ENCODE results near the gene NBEAL1. TPM values are rescaled to one million over a fixed set of nuclear protein-coding genes. Genes with fewer than 3 reads are reported as not detected.

Gene NBEAL1
- 6.7 and 12.4 TPM in 2 replicates for total RNA-seq

DNA sequence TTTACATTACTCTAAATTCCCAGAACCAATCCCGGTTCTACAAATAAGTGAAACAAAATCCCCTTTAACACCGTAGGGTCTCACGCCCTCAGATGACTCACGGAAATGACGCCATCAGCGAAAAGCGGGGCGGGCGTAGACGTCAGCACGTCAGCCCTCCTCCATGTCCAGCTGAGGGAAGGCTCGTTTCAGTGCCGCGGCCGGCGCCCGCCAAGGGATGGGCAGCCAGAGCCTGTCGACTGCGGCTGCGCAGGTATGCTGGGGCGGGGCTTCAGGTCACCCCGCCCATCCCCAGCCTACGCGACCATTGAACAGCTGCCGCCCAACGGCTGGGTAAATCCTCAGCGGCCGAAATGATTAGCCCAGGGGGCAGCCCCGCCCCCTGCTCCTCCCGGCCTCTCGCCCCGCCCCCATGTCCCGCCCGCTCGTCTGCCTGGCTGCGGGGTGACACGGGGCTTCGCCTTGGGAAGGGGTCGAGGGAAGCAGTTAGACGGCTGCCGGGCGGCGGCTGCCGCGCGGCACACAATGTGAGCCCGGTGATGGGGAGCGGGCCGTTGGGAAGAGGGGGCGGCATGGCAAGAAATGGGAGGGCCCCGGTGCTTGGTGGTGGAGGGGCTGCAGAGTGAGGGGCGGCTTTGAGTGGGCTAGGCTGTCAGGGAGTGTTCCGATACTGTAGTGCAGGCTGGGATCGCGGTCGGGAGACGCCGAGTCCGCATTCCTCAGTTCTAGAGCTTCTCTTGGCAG lies at the start of gene NBEAL1:
Gene NBEAL1, plus strand, starts transcription at position 420 of the 744 bp plus-strand sequence. CDS start 1,510 bp downstream, outside the sequence.

DNA sequence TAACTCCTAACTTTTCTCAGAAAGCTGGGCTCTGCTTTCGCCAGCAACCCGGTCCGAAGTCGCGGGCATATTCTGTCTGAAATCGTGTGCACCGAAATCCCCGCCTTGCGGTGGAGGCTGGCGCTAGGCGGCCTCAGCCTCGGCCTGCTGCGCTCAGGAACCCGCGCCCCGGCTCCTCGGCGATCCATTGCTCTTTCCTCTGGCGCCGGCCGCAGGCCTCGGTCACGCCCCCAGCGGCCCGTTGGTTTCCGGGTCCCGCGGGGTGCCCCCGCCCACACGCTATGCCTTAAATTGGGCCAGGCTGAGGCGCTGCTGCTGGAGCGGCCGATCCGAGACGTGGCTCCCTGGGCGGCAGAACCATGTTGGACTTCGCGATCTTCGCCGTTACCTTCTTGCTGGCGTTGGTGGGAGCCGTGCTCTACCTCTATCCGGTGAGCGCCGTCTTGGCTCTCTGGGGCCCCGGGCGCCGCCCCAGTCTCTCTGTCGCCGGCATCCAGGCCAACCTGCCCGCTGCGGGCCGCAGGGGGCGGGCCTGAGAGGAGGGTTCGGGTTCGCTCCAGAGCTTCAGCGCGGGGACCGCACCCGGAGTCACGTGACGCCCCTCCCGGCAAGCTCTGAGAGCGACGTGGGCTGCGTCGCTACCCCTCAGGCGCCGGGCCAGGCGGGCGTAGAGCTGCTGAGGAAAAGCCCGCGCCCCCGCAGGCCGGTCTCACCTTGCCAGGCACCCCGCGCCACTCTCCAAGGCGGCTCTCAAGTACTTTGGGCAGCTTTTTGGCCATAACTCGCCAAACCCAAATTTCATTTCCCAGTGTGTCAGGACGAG lies 224.2 kb downstream of the NBEAL1 start, which contains the start of gene CYP20A1:
Gene CYP20A1, plus strand, starts transcription at position 315 of the 823 bp plus-strand sequence. Its CDS starts 45 bp downstream, at position 360.

Other genes with a start within 250 kb of the NBEAL1 start
- 3.1 and 5.5 TPM in 2 replicates for gene ICA1L, start 143.1 kb upstream of the NBEAL1 start, total RNA-seq
- 12.9 and 17.7 TPM in 2 replicates for gene WDR12, start 103.2 kb upstream of the NBEAL1 start, total RNA-seq
- 2.2 and 2.7 TPM in 2 replicates for gene CARF, start 102.6 kb upstream of the NBEAL1 start, total RNA-seq
- gene CYP20A1, start 224.1 kb downstream of the NBEAL1 start, total RNA-seq = 12.8 and 17.3 TPM in 2 replicates

All from bronchus fibroblast of lung (primary cell).